ENCODE results near the gene KCNK7. TPM values are rescaled to one million over a fixed set of nuclear protein-coding genes. Genes with fewer than 3 reads are reported as not detected.
A peak's percentile ranks its signal among the peaks of the same experiment; 100 is the strongest.

The KCNK7 gene
- total RNA-seq, 1 experiment from 2014 or later, result 0.69 TPM

DNA sequence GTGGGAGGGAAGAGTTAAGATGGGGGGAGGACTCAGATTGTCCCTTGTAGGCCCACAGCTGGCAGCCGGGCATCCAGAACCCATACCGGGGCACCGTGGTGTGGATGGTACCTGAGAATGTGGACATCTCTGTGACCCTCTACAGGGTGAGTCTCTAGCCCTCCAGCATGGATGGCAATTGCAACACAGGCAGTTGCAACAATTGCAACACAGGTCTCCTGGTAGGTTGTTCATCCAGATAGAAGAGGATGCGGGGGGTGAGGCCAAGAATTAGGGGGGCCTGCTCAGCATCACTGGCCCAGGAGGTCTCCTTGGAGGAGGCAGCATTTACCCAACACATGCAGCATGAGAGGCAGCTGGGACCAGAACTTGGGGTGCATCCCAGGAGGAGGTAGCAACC lies 16.3 kb downstream of the KCNK7 start:
- BruUV-seq (replicated peaks), result no TSS peak
- intact Hi-C loops (cut with micrococcal nuclease; ENCODE audit: unreplicated experiment), result no loop called here
- CTCF ChIA-PET, result no interaction called here

DNA sequence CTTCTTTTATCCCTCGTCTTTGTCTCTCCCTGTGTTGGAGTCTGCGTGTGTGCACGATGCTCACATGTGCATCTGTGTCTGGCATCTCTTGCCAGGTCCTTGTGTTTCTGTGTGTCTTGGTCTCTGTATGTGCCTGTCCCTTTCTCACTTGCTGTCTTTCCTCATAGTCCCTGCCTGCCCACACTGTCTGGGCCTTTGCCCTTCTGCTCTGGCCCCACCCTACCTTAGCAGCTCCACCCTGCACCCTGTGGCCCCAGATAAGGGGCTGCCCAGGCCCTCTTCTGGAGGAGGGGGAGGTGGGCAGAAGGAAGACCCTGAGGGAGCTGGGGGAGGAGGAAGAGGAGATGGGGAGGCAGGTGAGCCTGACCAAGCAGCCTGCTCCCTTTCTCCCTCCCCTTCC lies 16.9 kb downstream of the KCNK7 start:
- no peak overlapping the region for H3K4me3 ChIP-seq (ENCODE audit: low read depth in 2 of 2, low read length in 2 of 2)
- CTCF ChIA-PET, result no interaction called here
- no peaks in the 10 kb centered on the region; the same call in 1 of the 2 replicates for H3K36me3 ChIP-seq (ENCODE audit: control insufficient read depth, insufficient read depth, low read length)
- BruUV-seq (replicated peaks), result no TSS peak
- no peaks in the 10 kb centered on the region for H3K27me3 ChIP-seq (ENCODE audit: control insufficient read depth, insufficient read depth, low read length)
- DNase-seq (ENCODE audit: low read depth, low spot score), result no peak
- H3K9me3 ChIP-seq (ENCODE audit: control insufficient read depth, insufficient read depth, low read depth, low read length), result no peaks in the 10 kb centered on the region
- intact Hi-C loops (cut with micrococcal nuclease; ENCODE audit: unreplicated experiment), result no loop called here
- POLR2A ChIA-PET, result no interaction called here
- no peak for TF ChIP-seq REST (IDR thresholded peaks at IDR 0.05; ENCODE audit: insufficient read depth in 1 of 2, low read depth in 2 of 2, low read length in 1 of 2)
- no peak for TF ChIP-seq POLR2AphosphoS5 (IDR thresholded peaks at IDR 0.05; ENCODE audit: low read depth, low read length)
- no peak for TF ChIP-seq SIN3A (IDR thresholded peaks at IDR 0.05; ENCODE audit: borderline replicate concordance, insufficient read depth, low read depth, low read length)
- TF ChIP-seq TCF7L2 (IDR thresholded peaks at IDR 0.05; ENCODE audit: low read depth, low read length), result no peak
- TF ChIP-seq, protein P1, sequence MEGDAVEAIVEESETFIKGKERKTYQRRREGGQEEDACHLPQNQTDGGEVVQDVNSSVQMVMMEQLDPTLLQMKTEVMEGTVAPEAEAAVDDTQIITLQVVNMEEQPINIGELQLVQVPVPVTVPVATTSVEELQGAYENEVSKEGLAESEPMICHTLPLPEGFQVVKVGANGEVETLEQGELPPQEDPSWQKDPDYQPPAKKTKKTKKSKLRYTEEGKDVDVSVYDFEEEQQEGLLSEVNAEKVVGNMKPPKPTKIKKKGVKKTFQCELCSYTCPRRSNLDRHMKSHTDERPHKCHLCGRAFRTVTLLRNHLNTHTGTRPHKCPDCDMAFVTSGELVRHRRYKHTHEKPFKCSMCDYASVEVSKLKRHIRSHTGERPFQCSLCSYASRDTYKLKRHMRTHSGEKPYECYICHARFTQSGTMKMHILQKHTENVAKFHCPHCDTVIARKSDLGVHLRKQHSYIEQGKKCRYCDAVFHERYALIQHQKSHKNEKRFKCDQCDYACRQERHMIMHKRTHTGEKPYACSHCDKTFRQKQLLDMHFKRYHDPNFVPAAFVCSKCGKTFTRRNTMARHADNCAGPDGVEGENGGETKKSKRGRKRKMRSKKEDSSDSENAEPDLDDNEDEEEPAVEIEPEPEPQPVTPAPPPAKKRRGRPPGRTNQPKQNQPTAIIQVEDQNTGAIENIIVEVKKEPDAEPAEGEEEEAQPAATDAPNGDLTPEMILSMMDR (IDR thresholded peaks at IDR 0.05), result no peak
- 0 out of 2 replicates have a peak overlapping the region, but pooled peaks have one; percentile 94 for H3K27ac ChIP-seq (ENCODE audit: low read length)
- ATAC-seq, result no peak
- peaks cover 32% of the 10 kb centered on the region for H3K4me1 ChIP-seq (ENCODE audit: control insufficient read depth, insufficient read depth, low read length)
- in situ Hi-C loops (cut with HindIII; ENCODE audit: low pct_unique_long_range_greater_than_20kb, low sequenced_read_pairs), result no loop called here

More for the DNA sequence above, 16.3 kb downstream of the KCNK7 start:
- Histone ChIP-seq H3K27ac (ENCODE audit: low read length) (no peak overlapping the region), H3K27me3 (ENCODE audit: control insufficient read depth, insufficient read depth, low read length) (no peaks in the 10 kb centered on the region), H3K4me1 (ENCODE audit: control insufficient read depth, insufficient read depth, low read length) (peaks cover 30% of the 10 kb centered on the region), H3K4me3 (ENCODE audit: low read depth in 2 of 2, low read length in 2 of 2) (no peak overlapping the region), H3K36me3 (ENCODE audit: control insufficient read depth, insufficient read depth, low read length) (no peaks in the 10 kb centered on the region; the same call in 1 of the 2 replicates), H3K9me3 (ENCODE audit: control insufficient read depth, insufficient read depth, low read depth, low read length) (no peaks in the 10 kb centered on the region)
- POLR2A ChIA-PET, result no interaction called here
- no peak for ATAC-seq
- TF ChIP-seq, protein P1 (IDR thresholded peaks at IDR 0.05), result no peak
- TF ChIP-seq REST (IDR thresholded peaks at IDR 0.05; ENCODE audit: insufficient read depth in 1 of 2, low read depth in 2 of 2, low read length in 1 of 2), result no peak
- no peak for TF ChIP-seq TCF7L2 (IDR thresholded peaks at IDR 0.05; ENCODE audit: low read depth, low read length)
- TF ChIP-seq SIN3A (IDR thresholded peaks at IDR 0.05; ENCODE audit: borderline replicate concordance, insufficient read depth, low read depth, low read length), result no peak
- no peak for TF ChIP-seq POLR2AphosphoS5 (IDR thresholded peaks at IDR 0.05; ENCODE audit: low read depth, low read length)
- in situ Hi-C loops (cut with HindIII; ENCODE audit: low pct_unique_long_range_greater_than_20kb, low sequenced_read_pairs), result no loop called here
- no peak for DNase-seq (ENCODE audit: low read depth, low spot score)

Data from Panc1 (cell line).